ENCODE data around the gene ADGRD1. TPM values are rescaled to one million over a fixed set of nuclear protein-coding genes. Genes with fewer than 3 reads are reported as not detected.
"Not testable (repeated sequence)": the region's sequence is repeated elsewhere in the genome, so short reads cannot be mapped to it uniquely, and the experiment has no call there.

ADGRD1 gene
- total RNA-seq = not detected

DNA sequence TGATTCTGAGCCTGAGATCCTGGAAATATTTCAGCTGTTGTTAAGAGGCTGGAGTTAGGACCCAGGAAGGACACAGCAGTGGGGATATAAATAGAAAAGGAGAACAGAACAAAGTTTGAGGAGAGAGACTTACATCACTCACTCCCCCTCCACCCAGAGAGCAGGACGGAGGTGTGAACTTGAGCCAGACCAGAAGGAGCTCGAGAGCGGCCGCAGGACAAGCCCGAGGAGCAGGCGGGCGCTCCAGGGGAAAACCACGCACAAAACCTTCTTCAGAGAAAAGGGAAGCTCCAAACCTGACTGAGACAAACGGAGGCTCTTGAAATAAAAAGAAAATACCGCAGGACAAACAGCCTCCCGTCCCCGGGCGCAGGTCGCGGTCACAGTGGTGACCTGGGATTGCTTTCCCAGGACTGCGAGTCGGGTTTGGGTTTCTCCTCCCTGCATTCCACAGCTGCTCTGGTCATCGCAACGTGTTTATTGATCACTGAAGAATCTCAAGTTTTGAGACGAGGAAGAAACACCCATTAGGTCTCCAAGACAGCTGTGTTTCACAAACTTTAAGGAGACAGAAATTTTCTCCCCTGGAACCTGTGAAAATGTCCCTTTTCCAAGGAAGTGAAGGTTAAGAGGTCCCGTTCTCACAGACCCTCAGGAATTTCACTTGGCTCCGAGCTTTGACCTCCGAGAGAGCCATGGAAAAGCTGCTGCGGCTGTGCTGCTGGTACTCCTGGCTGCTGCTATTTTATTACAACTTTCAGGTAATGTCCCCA, at the start of gene ADGRD1:
Gene ADGRD1, plus strand, starts transcription at position 137 of the 773 bp plus-strand sequence. Its CDS starts 559 bp downstream, at position 696.
- no peak for DNase-seq

DNA sequence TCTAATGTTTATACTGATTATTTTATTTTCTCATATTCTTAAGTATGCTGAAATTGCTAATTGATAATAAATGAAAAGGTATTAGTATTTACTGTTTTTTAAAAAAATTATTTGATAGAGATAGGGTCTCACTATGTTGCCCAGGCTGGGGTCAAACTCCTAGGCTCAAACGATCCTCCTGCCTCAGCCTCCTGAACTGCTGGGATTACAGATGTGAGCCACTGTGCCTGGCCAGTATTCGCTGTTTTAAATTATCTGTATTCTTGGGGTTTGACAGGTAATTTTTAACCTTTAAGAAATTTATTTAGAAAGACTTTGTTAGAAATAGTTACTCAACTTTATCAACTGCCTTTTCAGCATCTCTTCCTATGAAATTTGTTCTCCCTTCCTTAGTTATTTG, 49.6 kb upstream of the ADGRD1 start:
- DNase-seq = no peak

DNA sequence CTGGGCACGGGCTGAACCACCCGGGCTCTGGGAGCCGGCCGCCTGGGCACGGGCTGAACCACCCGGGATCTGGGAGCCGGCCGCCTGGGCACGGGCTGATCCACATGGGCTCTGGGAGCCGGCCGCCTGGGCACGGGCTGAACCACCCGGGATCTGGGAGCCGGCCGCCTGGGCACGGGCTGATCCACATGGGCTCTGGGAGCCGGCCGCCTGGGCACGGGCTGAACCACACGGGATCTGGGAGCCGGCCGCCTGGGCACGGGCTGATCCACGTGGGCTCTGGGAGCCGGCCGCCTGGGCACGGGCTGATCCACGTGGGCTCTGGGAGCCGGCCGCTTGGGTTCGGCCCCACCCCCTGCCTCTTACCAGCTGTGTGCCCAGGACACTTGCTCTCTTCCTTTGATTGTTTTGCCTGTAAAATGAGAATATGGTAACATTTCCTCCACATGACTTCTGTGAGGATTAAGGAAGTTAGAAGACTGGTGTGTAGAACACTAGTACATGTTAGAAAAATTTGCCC, 48.7 kb upstream of the ADGRD1 start:
- DNase-seq = not testable (repeated sequence)

DNA sequence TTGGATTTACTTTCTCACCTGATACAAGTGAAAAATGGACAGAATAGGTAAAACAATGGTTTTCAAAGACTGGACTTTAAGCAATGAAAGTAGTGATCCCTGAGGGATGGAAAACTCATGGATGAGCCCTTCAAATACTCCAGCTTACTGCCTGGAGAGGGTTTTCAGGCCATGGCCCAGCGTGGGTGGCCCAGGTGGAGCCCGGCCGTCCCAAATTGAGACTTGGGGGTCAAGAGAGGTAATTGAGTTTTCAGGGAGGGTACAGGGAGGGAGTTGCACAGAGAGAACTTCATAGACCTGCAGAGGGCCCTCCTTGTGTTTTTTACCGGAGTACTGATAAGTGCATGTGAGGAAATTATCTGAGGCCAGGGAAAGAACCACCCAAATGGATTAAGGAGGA, 44.6 kb upstream of the ADGRD1 start:
- no peak for DNase-seq

DNA sequence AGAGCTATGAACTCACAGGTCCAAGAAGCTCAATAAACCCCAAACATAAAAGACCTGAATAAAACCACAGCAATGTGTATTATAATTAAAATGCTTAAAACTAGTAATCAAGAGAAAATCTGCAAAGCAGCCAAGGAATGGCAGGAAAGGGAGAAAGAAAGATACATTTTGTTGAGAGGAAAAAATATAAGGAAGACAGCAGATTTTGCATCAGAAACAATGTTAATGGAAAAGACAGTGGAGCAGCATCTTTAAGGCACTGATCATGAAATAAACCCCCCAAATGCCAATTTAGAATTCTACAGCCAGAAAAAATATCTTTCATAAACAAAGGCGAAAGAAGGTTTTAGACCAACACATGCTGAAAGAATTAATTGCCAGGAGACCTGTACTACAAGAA, 42.5 kb upstream of the ADGRD1 start:
- DNase-seq = no peak

DNA sequence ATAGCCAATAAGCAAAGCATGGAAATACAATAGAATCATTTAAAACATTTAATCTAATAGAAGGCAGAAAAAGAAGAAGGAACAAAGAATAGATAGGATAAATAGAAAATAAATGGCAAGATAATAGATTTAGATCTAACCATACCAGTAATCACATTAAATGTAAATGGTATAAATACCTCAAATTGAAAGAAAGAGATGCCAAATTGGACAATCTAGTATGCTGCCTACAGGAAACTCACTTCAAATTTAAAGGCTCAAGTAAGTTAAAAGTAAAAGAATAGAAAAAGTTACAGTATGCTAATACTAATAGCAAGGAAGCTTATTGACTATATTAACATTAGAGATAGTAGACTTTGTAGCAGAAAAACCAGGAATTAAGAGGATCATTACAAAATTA, 41.8 kb upstream of the ADGRD1 start:
- no peak for DNase-seq

DNA sequence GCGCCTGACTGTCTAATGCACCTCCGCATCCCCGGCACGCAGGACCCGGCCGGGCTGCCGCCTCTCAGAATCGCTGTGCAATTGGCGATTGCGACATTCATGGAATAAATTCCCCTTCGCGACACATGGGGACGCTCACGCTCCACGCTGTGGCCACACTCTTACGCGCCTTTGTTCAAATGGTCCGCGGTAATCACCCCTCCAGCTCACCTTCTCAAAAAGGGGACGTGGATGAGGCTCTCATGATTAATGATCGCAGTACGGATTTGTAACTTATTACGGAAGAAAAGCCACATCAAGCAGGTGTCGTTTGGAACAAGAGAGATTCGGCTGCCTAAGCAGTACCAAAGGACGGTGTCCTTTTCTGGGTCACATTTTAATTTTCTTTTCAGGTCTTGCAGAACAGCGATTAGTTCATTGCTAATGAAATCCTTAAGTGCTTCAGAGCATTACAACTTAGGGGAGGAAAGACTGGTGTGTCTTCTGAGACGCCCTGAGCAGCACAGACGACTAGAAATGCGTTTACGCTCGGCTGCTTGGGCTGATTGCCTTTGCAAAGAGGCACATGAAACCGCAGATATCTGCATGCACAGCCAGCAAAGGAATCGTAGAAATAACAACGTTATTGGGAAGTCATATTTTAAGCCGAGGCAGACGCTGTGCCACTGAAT, 37.3 kb upstream of the ADGRD1 start:
- no peak for DNase-seq

DNA sequence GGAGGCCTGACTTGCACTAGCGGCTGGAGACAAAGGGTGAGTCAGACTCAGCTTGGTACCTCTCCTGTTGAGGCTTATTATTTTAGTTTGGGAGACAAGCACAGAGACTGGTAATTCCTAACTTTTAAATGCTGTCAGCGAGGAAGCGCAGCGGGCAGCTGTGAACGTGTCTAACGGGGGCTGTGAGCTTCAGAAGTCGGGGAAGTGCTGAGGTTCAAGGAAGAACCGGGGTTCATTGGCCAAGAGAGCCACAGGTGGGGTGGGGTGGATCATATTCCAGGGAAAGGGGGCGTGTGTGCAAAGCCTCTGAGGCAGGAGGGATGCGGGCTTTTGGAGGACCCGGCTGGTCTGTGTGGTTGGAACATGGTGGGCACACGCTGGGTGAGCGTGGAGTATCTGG, 36.1 kb upstream of the ADGRD1 start:
- DNase-seq = no peak

DNA sequence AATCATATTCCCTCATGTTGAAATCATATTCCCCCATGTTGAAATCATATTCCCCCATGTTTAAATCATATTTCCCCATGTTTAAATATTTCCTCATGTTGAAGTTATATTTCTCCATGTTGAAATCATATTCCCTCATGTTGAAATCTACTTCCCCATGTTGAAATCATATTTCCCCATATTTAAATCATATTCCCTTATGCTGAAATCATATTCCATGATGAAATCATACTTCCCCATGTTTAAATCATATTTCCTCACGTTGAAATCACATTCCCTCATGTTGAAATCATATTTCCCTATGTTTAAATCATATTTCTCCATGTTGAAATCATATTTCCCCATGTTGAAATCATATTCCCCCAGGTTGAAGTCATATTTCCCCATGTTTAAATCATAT, 34.6 kb upstream of the ADGRD1 start:
- DNase-seq = no peak

DNA sequence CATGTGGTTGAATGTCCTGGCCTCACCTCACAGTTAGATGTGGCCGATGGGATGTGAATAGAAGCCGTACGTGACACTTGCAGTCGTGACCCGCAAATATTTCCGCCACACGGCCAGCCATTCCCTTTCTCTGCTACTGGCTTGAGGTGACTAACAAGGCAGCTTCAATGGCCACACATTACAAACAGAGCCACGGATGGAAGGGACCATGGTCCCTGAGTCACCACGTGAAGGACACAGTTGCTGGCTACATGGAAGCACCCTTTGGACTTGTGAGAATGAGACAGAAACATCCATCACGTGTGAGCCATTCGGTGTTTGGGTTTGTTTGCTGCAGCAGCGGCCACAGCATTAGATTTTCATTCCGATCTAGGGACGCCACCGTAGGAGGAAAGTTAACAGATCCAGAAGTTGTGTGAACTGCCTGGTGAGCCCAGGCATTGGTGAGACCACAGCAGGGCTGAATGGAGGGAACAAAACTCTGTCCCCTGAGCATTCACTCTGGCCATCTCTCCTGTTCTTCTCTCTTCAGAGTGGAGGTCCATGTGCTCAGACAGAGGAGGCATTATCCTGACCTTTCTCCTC, 33.5 kb upstream of the ADGRD1 start:
- no peak for DNase-seq

DNA sequence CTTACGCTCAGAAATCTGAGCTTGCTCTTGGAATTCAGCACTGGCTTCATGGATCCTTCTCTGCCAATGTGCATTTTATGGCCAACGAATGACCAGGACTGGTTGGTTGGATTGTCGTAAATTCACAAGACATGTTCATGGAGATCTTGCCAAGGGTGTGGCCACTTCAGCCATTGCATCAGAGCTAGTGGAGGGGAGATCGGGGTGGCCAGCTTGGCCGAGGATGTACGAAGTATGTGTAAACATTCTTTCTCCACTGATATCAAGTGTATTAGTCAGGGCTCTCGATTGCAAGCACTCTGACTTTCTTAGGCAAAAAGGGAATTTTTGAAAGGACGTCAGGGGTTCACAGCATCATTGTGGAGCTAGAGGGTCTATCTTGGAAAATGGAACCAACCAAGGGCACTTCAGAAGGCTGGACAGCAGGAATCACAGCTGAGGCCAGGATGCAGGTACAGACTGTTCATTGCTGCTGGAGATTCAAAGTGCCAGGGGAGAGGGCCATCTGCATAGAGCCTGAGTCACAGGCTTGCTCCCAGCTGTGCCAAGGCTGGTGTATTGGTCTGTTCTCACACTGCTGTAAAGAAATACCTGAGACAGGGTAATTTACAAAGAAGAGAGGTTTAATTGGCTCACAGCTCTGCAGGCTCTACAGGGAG, 32.9 kb upstream of the ADGRD1 start:
- DNase-seq = no peak

DNA sequence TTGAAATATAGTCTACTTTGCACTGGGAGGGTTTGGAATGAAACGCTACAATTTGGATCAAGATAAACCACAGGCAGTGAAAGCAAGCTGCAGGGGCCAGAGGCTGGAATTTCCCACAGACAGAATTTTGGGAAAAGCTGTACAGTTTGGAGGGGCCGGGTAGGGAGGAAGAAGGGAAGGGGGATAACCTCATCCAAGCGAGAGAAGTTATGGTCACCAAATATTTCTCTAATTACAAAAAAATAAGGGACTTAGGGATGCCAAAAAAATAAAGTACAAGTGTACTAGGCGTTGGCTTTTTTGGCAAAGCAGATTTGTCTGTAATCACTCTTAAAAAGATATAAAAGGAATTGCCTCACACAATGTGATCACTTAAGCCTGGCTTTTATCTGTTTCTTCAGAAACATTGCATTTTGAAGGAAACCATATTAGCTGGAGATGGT, 31.2 kb upstream of the ADGRD1 start:
- no peak for DNase-seq

DNA sequence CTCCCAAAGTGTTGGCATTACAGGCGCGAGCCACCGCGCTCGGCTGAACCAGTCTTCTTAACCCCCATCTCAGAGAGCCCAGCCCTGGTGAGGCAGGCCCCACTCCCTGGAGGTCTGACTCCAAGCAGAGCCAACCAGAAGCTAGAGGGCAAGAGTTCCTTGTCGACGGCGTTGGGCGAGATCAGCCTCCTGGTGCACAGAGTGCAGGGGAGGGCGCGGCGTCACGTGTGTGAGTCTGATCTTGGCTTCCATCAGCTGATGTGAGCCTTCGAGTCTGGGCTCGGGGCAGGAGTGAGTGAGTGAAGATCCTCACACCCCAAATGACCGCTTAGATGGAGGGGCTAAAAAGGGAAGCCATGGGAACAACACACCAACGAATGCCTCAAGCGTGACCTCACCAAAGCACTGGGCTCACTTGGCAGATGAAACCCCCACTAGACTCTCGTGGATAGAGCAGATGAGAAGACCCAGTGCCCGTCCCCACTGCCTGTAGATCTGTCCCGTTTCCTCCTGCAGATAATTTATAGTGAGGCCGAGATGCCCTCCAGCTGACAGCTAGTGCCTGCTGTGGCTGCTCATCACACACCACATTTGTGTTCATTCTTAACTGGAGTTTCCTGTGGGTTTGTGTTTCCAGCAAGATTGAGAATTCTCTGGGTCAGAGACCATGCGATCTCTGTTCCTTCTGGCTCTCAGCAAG, 28.6 kb upstream of the ADGRD1 start:
- DNase-seq = no peak

DNA sequence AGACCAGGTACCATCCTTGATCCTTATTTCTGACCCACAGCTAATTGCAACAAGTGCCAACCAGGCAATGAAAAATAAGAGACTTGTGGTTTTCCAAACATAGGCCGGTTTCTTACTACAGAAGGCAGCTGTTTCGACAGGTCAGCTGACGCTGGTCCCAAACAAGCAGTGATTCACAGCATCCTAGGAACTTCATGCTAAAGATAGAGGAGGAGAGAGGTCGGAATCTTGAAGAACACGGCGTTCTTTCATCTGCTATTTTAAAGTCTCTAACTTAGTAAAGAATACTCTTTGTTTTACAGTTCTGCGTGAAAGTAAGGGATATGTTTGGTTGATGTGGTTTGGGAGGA, 28.1 kb upstream of the ADGRD1 start:
- DNase-seq = no peak

DNA sequence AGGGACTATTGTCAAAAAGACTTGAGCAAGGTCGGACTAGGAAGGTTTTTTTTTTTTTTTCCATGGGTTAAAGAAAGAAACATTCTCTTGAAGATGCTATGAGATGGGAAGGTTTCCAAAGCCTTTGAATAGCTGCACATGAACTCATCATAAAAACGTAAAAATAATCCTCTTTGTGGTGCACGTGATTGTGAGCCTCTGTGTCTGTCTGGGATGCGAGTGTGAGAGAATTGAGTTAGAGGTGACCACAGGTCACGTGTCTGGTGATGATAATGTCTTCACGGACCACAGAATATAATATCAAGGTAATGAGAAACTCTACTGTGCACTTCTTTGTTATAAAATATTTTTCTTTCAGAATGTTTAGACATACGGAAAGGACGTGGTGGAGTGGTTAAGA, 24.3 kb upstream of the ADGRD1 start:
- DNase-seq = no peak

DNA sequence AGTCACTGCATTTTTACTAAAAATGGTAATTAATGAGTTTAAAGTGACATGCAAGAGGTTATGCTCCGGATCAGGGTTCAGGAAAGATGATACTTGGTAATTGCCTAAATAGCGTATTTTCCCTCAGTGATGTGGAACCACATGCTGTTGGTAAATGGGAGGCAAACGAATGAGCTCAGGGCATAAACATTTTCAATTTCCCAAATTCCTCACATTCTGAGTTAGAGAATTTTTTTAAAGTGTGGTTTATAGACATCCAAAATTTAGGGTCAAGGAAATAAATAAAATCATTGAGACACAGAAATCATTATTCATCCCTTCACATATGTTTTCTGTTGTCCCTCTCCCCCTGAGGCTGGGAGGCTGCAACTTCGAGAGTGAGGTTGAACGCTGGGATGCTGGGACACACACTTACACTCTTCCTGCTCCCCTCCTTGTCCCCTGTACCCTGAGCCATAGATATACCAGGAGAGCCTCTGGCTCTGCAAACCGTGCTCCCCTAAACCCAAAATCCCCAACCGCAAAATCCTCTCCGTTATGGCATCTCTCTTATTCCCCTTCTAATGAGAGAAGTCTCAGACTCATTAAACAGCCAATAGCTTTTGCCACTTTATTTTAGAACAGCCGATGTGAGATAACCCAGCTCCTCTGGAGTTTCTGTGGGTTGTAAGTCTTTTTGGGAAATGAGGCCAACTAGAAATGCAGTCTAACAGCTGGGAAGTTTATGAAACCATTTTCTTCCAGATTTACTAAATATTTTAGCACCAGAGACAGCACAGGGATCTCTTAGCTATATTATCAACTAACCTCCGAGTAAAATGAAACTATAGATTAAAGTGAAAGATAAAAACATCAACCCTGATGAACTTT, 21.4 kb upstream of the ADGRD1 start:
- no peak for DNase-seq

DNA sequence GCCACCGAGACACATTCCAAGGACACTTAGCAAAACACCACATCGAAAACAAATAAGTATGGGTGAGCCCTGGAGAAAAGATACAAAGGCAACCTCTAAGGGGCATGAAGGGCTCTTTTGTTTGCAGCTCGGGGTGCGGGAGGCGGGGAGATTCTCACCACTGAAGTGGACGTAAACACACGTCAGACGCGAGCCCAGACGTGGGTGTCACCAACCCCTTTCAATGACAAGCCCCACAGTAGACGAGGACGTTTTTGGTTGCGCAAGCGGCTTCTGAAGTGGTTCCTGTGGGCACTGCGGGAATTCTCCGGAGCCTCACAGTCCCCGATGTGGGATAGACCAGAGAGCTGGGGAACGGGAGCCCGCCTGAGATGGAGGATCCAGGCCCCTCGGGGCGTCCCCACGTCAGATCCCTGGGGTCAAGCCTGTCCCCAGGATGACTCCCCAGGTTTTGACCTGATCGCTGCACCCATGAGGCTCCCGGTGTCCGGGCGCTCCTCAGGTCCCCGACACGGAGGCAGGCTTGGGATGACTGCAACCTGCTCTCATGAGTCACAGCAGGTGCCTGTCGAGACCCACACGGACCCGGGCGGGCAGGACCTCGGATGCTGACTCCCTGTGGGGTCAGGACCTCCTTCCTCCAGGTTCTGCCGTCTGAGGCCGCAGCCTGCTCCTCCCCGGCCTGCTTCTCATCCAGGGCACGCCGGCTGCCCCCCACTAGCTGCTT, 20.3 kb upstream of the ADGRD1 start:
- DNase-seq = no peak

DNA sequence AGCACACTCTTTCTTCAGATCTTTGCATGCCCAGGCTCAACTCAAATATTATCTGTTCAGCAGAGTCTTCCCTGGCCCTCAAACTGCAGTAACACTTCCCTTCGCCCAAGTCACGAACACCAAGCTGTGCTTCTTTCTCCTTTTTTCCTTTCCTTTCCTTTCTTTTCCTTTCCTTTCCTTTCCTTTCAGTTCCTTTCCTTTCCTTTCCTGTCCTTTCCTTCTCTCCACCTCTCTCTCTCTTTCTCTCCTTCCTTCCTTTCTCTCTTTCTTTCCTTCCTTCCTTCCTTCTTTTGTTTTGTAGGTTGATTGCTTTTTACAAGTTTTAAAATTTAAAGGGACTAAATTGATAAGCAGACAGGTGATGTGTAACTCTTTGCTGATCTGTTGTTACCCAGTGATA, 19.0 kb upstream of the ADGRD1 start:
- DNase-seq = no peak

DNA sequence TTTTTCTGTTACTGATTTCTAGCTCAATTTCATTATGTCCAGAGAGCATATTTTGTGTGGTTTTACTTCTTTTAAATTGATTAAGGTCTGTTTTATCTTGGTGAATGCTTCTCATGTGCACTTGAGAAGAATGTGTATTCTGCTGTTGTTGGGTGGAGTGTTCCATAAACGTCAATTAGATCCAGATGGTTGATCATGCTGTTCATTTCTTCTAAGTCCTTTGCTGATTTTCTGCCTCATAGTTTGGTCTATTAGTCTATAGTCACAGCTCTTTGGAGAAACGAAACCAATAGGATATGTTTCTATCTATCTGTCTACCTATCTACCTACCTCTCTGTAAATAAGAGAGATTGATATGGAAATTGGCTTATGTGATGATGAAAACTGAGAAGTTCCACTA, 17.1 kb upstream of the ADGRD1 start:
- no peak for DNase-seq

DNA sequence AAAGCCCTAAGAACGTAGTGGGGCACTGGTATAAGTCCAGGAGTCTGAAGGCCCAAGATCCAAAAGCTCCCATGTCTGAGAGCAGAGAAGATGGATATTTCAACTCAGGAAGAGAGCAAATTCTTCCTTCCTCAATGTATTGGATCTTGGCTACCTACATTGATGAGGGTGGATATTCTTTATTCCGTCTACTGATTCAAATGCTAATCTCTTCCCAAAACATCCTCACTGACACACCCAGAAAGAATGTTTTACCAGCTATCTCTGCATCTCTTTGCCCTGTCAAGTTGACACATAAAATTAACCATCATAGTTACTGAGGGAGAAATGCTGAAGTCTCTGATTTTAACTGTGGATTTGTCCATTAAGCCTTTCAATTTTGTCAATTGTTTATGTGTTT, 16.6 kb upstream of the ADGRD1 start:
- no peak for DNase-seq

DNA sequence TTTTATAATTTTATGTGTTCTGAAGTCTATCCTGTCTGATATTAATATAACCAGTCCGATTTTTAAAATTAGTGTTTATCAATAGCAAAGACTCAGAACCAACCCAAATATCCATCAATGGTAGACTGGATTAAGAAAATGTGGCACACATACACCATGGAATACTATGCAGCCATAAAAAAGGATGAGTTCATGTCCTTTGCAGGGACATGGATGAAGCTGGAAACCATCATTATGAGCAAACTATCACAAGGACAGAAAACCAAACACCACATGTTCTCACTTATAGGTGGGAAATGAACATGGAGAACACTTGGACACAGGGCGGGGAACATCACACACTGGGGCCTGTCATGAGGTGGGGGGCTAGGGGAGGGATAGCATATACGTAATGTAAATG, 16.2 kb upstream of the ADGRD1 start:
- DNase-seq = not testable (repeated sequence)
